Hepatocyte (in vitro differentiated cells): ENCODE data around the gene ACOX3.

Source experiments
- EZH2 ChIP-seq: fragments of 200-600 bp; sonication (generic); IDR thresholded peaks from 2 replicates; pipeline ENCODE4 v1.6.1; 2016; ENCODE audit warnings: antibody characterized with exemption, mild to moderate bottlenecking, borderline replicate concordance
- EZH2phosphoT487 ChIP-seq: fragments of 200-600 bp; sonication (generic); IDR thresholded peaks from one replicate; pipeline ENCODE4 v1.6.1; 2018; ENCODE audit warnings: antibody characterized with exemption, mild to moderate bottlenecking, low read depth, moderate library complexity; ENCODE audit not compliant: unreplicated experiment, severe bottlenecking
- TF ChIP-seq, protein P1 (sequence below): fragments of 200-600 bp; sonication (generic); IDR thresholded peaks from 2 replicates; pipeline ENCODE4 v1.5.1; 2016; ENCODE audit warnings: antibody characterized with exemption, mild to moderate bottlenecking; ENCODE audit not compliant: poor library complexity

DNA sequence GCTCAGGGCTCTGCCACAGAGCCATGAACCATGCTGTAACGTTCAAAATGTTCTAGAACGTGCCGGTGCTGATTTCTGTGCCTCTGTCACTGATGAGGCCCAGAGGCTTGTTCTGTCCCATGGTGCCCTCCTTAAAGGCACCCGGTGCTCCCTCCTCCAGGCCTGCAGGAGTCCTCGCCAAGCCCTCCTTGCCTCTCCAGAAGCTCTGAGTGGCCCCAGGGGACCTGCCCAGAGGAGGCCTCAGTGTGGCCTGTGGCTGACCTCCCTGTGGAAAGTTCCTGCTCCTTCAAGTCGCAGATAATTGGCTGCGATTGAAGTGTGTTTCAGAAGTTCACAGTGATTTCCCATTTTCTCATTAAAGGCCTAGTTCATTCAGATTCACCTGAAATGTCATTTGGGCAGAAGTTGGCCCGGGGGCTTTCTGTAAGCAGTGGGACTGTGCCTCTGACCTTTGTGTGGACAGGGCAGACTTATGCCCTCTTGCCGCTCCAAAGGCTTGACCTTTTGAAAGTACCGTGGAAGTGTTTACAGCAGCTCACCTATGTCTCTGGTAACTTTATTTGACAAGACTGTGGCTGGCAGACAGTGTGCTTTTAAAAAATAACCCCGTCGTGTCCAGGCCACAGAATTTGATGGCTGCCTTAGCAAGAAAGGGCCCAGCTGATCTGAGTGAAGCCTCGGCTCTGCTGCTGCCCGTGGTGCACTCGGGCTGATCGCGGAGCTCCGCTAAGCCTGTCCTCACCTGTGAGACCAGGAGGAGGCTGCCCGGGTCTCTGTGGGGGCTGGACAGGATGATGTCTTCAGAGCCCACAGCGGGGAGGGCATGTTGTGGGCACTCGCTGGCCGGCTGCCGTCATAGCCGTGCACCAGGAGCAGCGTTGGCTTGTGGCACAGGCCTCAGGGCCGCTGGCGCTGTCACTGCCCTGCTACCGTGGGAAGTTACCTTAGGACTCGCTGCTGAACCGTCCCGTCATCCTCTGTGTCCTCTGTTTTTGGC, 25.4 kb upstream of the ACOX3 start:
- TF ChIP-seq, protein P1, sequence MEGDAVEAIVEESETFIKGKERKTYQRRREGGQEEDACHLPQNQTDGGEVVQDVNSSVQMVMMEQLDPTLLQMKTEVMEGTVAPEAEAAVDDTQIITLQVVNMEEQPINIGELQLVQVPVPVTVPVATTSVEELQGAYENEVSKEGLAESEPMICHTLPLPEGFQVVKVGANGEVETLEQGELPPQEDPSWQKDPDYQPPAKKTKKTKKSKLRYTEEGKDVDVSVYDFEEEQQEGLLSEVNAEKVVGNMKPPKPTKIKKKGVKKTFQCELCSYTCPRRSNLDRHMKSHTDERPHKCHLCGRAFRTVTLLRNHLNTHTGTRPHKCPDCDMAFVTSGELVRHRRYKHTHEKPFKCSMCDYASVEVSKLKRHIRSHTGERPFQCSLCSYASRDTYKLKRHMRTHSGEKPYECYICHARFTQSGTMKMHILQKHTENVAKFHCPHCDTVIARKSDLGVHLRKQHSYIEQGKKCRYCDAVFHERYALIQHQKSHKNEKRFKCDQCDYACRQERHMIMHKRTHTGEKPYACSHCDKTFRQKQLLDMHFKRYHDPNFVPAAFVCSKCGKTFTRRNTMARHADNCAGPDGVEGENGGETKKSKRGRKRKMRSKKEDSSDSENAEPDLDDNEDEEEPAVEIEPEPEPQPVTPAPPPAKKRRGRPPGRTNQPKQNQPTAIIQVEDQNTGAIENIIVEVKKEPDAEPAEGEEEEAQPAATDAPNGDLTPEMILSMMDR, result no peak
- no peak for TF ChIP-seq EZH2phosphoT487
- TF ChIP-seq EZH2, result no peak
